Vagina (tissue), 2 donors: ENCODE measurements around the gene THSD7B.

Source experiments
- POLR2AphosphoS5 ChIP-seq, 2 donors: sonication (generic); formaldehyde crosslinking; IDR thresholded peaks; one replicate each; pipeline ENCODE4 v1.9.0; 2017; ENCODE audit warnings: antibody characterized with exemption in 2 of 2, mild to moderate bottlenecking in 2 of 2, low read depth in 1 of 2; ENCODE audit not compliant: insufficient read depth in 1 of 2
- TF ChIP-seq, protein P1 (sequence below), 3 experiments: fragments of 450-650 bp in 2 of 3; fragments of 200-600 bp in 1 of 3; sonication (generic) in 1 of 3; IDR thresholded peaks; one replicate each; pipeline ENCODE4 v1.5.1; 2017 to 2019; ENCODE audit warnings: antibody characterized with exemption in 3 of 3, mild to moderate bottlenecking in 2 of 3, moderate library complexity in 2 of 3

DNA sequence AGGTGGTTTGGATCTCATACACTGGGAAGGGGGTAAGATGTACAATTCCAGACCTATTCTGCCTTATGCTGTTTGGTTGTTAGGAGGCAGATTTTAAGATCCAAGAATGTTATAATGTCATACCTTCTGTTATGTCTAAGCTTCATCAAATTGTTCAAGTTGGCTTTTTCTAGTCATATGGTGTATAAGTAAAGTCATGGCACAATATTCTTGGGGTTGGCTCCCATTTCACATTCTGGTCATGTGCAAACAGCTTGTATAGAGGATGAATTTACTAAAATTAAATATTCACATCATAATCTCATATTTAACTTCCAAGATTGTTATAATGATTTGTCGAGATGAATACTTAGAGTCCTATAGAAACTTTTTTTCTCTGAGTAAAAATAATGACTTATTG is 774.0 kb downstream of the THSD7B start:
- TF ChIP-seq, protein P1, sequence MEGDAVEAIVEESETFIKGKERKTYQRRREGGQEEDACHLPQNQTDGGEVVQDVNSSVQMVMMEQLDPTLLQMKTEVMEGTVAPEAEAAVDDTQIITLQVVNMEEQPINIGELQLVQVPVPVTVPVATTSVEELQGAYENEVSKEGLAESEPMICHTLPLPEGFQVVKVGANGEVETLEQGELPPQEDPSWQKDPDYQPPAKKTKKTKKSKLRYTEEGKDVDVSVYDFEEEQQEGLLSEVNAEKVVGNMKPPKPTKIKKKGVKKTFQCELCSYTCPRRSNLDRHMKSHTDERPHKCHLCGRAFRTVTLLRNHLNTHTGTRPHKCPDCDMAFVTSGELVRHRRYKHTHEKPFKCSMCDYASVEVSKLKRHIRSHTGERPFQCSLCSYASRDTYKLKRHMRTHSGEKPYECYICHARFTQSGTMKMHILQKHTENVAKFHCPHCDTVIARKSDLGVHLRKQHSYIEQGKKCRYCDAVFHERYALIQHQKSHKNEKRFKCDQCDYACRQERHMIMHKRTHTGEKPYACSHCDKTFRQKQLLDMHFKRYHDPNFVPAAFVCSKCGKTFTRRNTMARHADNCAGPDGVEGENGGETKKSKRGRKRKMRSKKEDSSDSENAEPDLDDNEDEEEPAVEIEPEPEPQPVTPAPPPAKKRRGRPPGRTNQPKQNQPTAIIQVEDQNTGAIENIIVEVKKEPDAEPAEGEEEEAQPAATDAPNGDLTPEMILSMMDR (IDR thresholded peaks at IDR 0.05) = no peak
- TF ChIP-seq POLR2AphosphoS5 (IDR thresholded peaks at IDR 0.05; ENCODE audit: insufficient read depth in 1 of 2, low read depth in 1 of 2) = no peak
